ENCODE measurements around the gene NCAPG2.

- TF ChIP-seq BHLHE40 (IDR thresholded peaks at IDR 0.05; ENCODE audit: borderline replicate concordance) (no peak), FOXM1 (IDR thresholded peaks at IDR 0.05; ENCODE audit: borderline replicate concordance) (no peak), TARDBP (IDR thresholded peaks at IDR 0.05) (no peak), SP1 (IDR thresholded peaks at IDR 0.05) (no peak), SUZ12 (IDR thresholded peaks at IDR 0.05) (no peak), CTBP1 (IDR thresholded peaks at IDR 0.05; ENCODE audit: borderline replicate concordance) (no peak), PKNOX1 (IDR thresholded peaks at IDR 0.05) (no peak), FOXA1 (IDR thresholded peaks at IDR 0.05) (no peak), FOXK2 (IDR thresholded peaks at IDR 0.05) (no peak), ELF4 (IDR thresholded peaks at IDR 0.05) (no peak), LEF1 (IDR thresholded peaks at IDR 0.05; ENCODE audit: borderline replicate concordance) (no peak), ARNT (IDR thresholded peaks at IDR 0.05) (no peak)
These were observed 49.1 kb downstream of the NCAPG2 start for GRCh38 chr7:158655507-158655906.

All from HEK293T (cell line).